BJ (cell line): Measurements from ENCODE around the gene LMAN1L. TPM values are rescaled to one million over a fixed set of nuclear protein-coding genes. Genes with fewer than 3 reads are reported as not detected.

Experiments used
- CTCF ChIA-PET: fragments of 350-600 bp; formaldehyde crosslinking; extraction: SDS; loops from one replicate; lab custom pipeline; 2021; ENCODE audit warnings: antibody characterized with exemption, inconsistent platforms; lab: Yijun Ruan, JAX
- POLR2A ChIA-PET: fragments of 300-600 bp; sonication (Branson Sonifier 250); formaldehyde crosslinking; extraction: SDS; loops from one replicate; lab custom pipeline; 2021; ENCODE audit warnings: antibody characterized with exemption; lab: Charles Lee
- DNase-seq: peaks from one replicate; pipeline ENCODE4 v3.0.0-alpha.2; 2011; ENCODE audit warnings: low read depth
- H3K27me3 ChIP-seq: 2 replicates; pipeline ENCODE4 v1.6.0; 2011; ENCODE audit warnings: low read length; ENCODE audit not compliant: control insufficient read depth, insufficient read depth
- H3K36me3 ChIP-seq: 2 replicates; pipeline ENCODE4 v1.5.1; 2011; ENCODE audit warnings: low read length; ENCODE audit not compliant: control insufficient read depth, insufficient read depth
- H3K4me3 ChIP-seq: 2 replicates; pipeline ENCODE4 v1.5.1; 2011; ENCODE audit warnings: low read depth, mild to moderate bottlenecking, control low read depth, low read length
- polyA plus RNA-seq: library from polyadenylated mRNA; depleted of rRNA; stranded (reverse); fragments of >200 nt; gene quantifications from 2 replicates; pipeline ENCODE4 v1.2.3, GENCODE V29; 2011
- TF ChIP-seq, protein P1 (sequence below): IDR thresholded peaks from 2 replicates; pipeline ENCODE4 v1.5.1; 2011; ENCODE audit warnings: low read depth, mild to moderate bottlenecking, control low read depth, inconsistent platforms, low read length, moderate library complexity; ENCODE audit not compliant: insufficient read depth

Gene LMAN1L
- polyA plus RNA-seq, 1 experiment, result not detected

- POLR2A ChIA-PET, result no interaction called here
- Histone ChIP-seq H3K36me3 (no peaks in the 10 kb centered on the region), H3K4me3 (no peak overlapping the region), H3K27me3 (peaks cover 2% of the 10 kb centered on the region; the same call in 1 of the 2 replicates)
- CTCF ChIA-PET, result interaction anchor here (0.6 to 26.9 kb wide), 8 partner anchors 12 to 419 kb away, joined by 3 to 563 read pairs (median 5); partner anchors contain the start of gene MPI
- TF ChIP-seq, protein P1, sequence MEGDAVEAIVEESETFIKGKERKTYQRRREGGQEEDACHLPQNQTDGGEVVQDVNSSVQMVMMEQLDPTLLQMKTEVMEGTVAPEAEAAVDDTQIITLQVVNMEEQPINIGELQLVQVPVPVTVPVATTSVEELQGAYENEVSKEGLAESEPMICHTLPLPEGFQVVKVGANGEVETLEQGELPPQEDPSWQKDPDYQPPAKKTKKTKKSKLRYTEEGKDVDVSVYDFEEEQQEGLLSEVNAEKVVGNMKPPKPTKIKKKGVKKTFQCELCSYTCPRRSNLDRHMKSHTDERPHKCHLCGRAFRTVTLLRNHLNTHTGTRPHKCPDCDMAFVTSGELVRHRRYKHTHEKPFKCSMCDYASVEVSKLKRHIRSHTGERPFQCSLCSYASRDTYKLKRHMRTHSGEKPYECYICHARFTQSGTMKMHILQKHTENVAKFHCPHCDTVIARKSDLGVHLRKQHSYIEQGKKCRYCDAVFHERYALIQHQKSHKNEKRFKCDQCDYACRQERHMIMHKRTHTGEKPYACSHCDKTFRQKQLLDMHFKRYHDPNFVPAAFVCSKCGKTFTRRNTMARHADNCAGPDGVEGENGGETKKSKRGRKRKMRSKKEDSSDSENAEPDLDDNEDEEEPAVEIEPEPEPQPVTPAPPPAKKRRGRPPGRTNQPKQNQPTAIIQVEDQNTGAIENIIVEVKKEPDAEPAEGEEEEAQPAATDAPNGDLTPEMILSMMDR, result no peak
- DNase-seq, result no peak
These were observed 37.5 kb upstream of the LMAN1L start for GRCh38 chr15:74775132-74775562.

GRCh38 chr15:74775894-74776293, 36.7 kb upstream of the LMAN1L start:
- TF ChIP-seq, protein P1, result no peak
- CTCF ChIA-PET, result interaction anchor here (0.9 to 26.9 kb wide), 4 partner anchors 24 to 172 kb away, joined by 3 to 563 read pairs (median 105); no protein-coding TSS in a partner anchor
- Histone ChIP-seq H3K27me3 (no peaks in the 10 kb centered on the region), H3K36me3 (no peaks in the 10 kb centered on the region), H3K4me3 (no peak overlapping the region)
- no peak for DNase-seq
- POLR2A ChIA-PET, result no interaction called here

DNA sequence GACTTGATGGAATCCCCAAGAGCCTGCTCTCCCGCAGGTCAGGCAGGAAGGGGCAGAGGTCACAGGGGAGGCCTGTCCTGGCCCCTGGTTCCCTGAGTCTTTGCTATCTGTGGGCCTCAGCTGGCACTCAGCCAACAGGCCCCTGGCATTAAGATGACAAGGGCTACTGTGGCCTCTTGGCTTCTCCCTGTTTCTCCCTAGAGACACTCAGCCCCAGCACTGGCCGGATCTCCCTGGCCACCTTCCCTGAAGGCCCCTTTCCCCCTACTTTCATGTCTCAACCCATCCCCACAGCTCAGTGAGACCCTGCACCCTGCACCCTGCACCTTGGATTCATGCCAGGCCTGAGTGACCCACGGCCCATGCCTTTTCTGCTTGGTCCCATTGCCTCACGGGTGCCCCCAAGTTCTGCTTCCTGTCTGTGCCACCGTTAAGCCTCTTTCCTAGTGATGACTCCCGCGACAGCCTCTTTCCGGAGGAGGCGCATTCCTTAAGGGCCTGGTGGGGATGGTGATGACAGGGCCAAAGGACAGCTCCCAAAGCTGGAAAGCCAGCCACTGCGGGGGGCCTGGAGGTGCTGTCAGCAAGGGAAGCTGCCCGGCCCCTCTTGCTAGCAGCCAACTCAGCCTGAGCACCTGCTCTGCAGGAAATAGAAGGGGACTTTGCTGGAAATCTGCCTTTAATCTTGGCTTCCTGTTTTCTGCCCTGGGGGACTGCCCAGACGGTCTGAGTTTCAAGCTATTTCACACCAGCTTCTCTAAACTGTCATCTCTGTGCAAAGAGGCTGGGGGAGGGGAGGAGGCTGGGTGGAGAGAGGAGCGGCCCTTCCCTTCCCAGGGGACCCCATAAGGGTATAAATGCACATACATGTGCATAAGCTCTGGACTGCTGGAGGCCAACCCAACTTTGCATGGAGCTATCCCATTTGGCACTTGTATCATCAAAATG, 35.5 kb upstream of the LMAN1L start:
- Histone ChIP-seq H3K36me3 (no peaks in the 10 kb centered on the region), H3K4me3 (no peak overlapping the region), H3K27me3 (no peaks in the 10 kb centered on the region)
- ChIA-PET CTCF (interaction anchor here (0.6 to 26.9 kb wide), 9 partner anchors 7 to 171 kb away, joined by 3 to 563 read pairs (median 5); no protein-coding TSS in a partner anchor), POLR2A (no interaction called here)
- DNase-seq, result no peak
- TF ChIP-seq, protein P1, result no peak

DNA sequence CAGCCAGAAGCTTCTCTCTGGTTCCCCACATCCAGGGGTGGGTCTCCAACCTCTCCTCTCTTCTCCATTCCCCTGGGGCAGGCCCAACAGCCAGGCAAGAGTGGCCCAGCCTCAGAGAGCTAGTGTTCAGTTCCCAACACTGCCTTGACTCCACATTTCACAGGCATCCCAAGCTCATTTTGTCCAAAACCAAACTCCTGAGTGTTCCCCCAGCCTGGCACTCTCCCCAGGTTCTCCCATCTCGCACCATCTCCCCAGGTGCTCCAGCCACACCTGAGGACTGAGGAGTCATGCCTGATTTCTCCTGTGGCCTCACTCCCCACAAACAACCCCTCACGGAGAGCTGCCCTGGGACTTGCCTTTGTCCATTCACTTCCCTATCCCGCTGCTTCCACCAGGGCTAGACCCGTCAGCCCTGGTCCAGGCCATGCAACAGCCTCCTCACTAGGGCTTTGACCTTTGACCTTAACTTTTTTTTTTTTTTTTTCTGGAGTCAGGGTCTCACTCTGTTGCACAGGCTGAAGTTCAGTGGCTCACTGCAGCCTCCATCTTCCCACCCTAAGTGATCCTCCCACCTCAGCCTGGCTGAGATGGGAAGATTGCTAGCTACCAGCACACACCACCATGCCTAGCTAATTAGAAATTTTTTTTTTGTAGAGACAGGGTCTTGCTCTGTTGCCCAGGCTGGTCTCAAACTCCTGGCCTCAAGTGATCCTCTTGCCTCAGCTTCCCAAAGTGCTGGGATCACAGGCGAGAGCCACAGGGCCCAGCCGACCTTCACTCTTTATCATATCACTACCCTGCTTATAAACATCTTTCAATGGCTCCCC, 34.7 kb upstream of the LMAN1L start:
- ChIA-PET CTCF (interaction anchor here (0.6 to 26.9 kb wide), 8 partner anchors 7 to 170 kb away, joined by 3 to 563 read pairs (median 9); no protein-coding TSS in a partner anchor), POLR2A (no interaction called here)
- Histone ChIP-seq H3K27me3 (no peaks in the 10 kb centered on the region), H3K36me3 (no peaks in the 10 kb centered on the region), H3K4me3 (no peak overlapping the region)
- TF ChIP-seq, protein P1, result no peak
- DNase-seq, result no peak

DNA sequence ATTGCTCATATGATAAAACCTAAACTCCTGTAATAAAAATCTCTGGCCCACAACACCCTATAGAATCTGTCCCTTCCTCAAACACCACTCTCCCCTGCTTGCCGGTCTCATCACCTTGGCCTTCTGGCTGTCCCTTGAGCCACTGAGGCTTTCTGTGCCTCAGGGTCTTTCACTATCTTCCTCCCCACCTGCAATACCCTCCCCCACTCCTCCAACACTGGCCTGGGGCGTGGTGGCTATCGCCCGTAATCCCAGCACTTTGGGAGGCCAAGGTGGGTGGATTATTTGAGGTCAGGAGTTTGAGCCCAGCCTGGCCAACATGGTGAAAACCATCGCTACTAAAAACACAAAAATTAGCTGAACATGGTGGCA, 34.0 kb upstream of the LMAN1L start:
- H3K4me3 ChIP-seq, result no peak overlapping the region
- no peaks in the 10 kb centered on the region for H3K27me3 ChIP-seq
- CTCF ChIA-PET, result interaction anchor here (0.8 to 26.9 kb wide), 7 partner anchors 8 to 172 kb away, joined by 3 to 563 read pairs (median 62); no protein-coding TSS in a partner anchor
- no peaks in the 10 kb centered on the region for H3K36me3 ChIP-seq
- no peak for DNase-seq
- POLR2A ChIA-PET, result no interaction called here
- TF ChIP-seq, protein P1, result no peak
